ENCODE measurements around the gene CAVIN3. TPM values are rescaled to one million over a fixed set of nuclear protein-coding genes. Genes with fewer than 3 reads are reported as not detected.

The CAVIN3 gene
- total RNA-seq, 2 donors from 2014 or later: 303 to 717 TPM

DNA sequence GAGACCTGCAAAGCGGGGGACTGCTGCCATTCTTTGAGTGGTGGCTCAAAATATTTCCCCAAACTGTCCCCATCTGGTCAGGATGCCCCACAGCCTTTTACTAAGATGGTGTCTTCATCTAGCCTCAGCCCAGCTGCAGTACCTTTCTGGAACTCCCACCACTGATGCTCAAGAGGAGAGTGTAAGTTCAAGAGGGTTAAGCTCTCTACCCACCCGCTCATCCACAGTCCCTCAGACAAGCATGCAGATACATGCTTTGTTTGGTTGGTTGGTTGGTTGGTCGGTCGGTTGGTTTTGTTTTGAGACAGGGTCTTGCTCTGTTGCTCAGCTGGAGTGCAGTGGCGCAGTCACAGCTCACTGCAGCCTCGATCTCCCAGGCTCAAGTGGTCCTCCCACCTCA, 14.5 kb upstream of the CAVIN3 start:
- H3K4me1 ChIP-seq (ENCODE audit: control insufficient read depth in 1 of 2, low read depth in 2 of 2): peaks cover 8 to 25% of the 10 kb centered on the region in 2 donors
- H3K36me3 ChIP-seq: peaks cover 3% of the 10 kb centered on the region
- H3K4me3 ChIP-seq: no peak overlapping the region
- TF ChIP-seq, protein P1, sequence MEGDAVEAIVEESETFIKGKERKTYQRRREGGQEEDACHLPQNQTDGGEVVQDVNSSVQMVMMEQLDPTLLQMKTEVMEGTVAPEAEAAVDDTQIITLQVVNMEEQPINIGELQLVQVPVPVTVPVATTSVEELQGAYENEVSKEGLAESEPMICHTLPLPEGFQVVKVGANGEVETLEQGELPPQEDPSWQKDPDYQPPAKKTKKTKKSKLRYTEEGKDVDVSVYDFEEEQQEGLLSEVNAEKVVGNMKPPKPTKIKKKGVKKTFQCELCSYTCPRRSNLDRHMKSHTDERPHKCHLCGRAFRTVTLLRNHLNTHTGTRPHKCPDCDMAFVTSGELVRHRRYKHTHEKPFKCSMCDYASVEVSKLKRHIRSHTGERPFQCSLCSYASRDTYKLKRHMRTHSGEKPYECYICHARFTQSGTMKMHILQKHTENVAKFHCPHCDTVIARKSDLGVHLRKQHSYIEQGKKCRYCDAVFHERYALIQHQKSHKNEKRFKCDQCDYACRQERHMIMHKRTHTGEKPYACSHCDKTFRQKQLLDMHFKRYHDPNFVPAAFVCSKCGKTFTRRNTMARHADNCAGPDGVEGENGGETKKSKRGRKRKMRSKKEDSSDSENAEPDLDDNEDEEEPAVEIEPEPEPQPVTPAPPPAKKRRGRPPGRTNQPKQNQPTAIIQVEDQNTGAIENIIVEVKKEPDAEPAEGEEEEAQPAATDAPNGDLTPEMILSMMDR (IDR thresholded peaks at IDR 0.05): no peak
- no peaks in the 10 kb centered on the region for H3K27me3 ChIP-seq (replicated peaks; ENCODE audit: insufficient read depth)
- ATAC-seq (ENCODE audit: insufficient number of reproducible peaks, low FRiP score, low read depth): no peak
- H3K27ac ChIP-seq: no peak overlapping the region
- H3K9me3 ChIP-seq: no peaks in the 10 kb centered on the region
- DNase-seq (ENCODE audit: low spot score): no peak

DNA sequence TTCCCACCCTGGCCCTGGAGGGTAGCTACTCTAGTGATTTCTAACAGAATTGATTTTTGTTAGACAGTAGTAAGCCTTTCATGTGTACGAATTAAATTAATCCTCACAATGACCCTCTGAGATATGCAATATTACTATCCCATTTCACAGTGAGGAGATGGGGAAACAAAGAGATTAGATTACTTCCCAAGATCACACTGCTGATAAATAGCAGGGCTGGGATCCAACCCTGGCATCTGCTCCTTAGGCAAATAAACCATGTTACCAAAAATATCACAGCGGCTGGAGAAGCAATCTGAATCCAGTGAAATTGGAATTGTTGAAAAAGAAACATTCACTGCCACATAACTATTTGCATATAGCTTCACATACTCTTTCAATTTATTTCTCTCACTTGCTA, 12.8 kb upstream of the CAVIN3 start:
- H3K36me3 ChIP-seq: peaks cover 3% of the 10 kb centered on the region
- TF ChIP-seq, protein P1 (IDR thresholded peaks at IDR 0.05): no peak
- H3K27me3 ChIP-seq (replicated peaks; ENCODE audit: insufficient read depth): no peaks in the 10 kb centered on the region
- no peak overlapping the region for H3K4me3 ChIP-seq
- H3K4me1 ChIP-seq (ENCODE audit: control insufficient read depth in 1 of 2, low read depth in 2 of 2): peaks cover 13 to 34% of the 10 kb centered on the region in 2 donors
- DNase-seq (ENCODE audit: low spot score): no peak
- no peak for ATAC-seq (ENCODE audit: insufficient number of reproducible peaks, low FRiP score, low read depth)
- no peaks in the 10 kb centered on the region for H3K9me3 ChIP-seq
- H3K27ac ChIP-seq: peak overlapping the region in 1 of 2 donors; percentile 25

DNA sequence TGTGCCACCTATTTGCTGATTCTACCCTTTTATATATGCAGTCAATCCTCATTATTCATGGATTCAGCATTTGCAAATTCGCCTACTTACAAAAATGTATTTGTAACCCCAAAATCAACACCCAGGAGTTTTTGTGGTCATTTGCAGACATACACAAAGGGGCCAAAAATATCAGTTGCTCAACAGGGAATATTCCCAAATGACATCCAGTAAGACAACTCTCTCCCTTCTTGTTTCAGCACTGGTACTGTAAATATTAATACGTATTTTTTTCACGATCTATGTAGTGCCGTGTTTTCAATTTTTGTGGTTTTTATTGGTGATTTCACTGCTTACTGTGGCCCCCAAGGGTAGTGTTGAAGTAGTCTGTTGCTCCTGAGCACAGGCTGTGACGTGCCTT, 11.8 kb upstream of the CAVIN3 start:
- Histone ChIP-seq H3K27me3 (replicated peaks; ENCODE audit: insufficient read depth) (no peaks in the 10 kb centered on the region), H3K4me3 (no peak overlapping the region), H3K9me3 (no peaks in the 10 kb centered on the region), H3K36me3 (peaks cover 3% of the 10 kb centered on the region), H3K4me1 (ENCODE audit: control insufficient read depth in 1 of 2, low read depth in 2 of 2) (peaks cover 19 to 41% of the 10 kb centered on the region in 2 donors), H3K27ac (no peak overlapping the region)
- ATAC-seq (ENCODE audit: insufficient number of reproducible peaks, low FRiP score, low read depth): no peak
- TF ChIP-seq, protein P1 (IDR thresholded peaks at IDR 0.05): no peak
- DNase-seq (ENCODE audit: low spot score): no peak

DNA sequence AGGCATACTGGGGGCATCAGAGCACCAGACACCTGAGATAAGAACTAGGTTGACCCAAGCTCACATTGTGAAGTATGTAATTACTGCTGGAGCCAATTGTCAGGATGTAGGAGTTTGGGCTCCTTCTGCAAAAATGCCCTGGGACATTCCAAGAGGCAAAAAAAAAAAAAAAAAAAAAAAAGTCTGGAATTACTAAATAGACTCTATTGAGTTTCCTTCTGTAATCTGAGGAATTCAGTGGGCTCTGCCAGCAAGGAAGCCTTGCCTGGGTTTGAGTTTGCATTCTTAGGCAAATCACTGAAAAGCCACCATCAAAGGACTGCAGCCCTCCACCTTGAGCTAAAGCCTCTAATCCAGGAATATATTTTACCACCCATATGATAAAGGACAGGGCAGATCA, 8.0 kb upstream of the CAVIN3 start:
- Histone ChIP-seq H3K4me3 (no peak overlapping the region), H3K4me1 (ENCODE audit: control insufficient read depth in 1 of 2, low read depth in 2 of 2) (peaks cover 15 to 33% of the 10 kb centered on the region in 2 donors), H3K9me3 (no peaks in the 10 kb centered on the region), H3K27ac (peak overlapping the region; percentile 23 to 52), H3K27me3 (replicated peaks; ENCODE audit: insufficient read depth) (no peaks in the 10 kb centered on the region), H3K36me3 (no peaks in the 10 kb centered on the region)
- no peak for DNase-seq (ENCODE audit: low spot score)
- TF ChIP-seq, protein P1 (IDR thresholded peaks at IDR 0.05): no peak
- ATAC-seq (ENCODE audit: insufficient number of reproducible peaks, low FRiP score, low read depth): no peak

DNA sequence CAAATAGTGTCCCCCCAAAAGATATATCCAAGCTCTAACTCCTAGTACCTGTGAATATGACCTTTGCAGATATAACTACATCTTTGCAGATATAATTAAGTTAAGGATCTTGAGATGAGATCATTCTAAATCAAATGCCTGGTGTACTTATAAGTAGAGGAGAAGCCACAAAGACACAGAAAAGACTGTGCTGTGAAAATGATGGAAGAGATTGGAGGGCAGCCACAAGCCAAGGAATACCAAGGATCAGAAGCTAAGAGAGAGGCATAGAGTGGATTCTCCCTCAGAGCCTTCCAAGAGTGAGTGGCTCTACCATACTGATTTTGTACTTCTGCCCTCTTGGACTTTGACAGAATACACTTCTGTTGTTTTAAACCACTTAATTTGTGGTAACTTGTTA, 7.5 kb upstream of the CAVIN3 start:
- Histone ChIP-seq H3K27me3 (replicated peaks; ENCODE audit: insufficient read depth) (no peaks in the 10 kb centered on the region), H3K4me3 (no peak overlapping the region), H3K4me1 (ENCODE audit: control insufficient read depth in 1 of 2, low read depth in 2 of 2) (peaks cover 11 to 29% of the 10 kb centered on the region in 2 donors), H3K36me3 (no peaks in the 10 kb centered on the region), H3K27ac (peak overlapping the region; percentile 34 to 52), H3K9me3 (no peaks in the 10 kb centered on the region)
- TF ChIP-seq, protein P1 (IDR thresholded peaks at IDR 0.05): no peak
- ATAC-seq (ENCODE audit: insufficient number of reproducible peaks, low FRiP score, low read depth): no peak
- no peak for DNase-seq (ENCODE audit: low spot score)

Measured in thoracic aorta (tissue), 2 donors.